GM21526 (cell line): ENCODE results near the gene TREH.

ENCODE experiments used
- ATAC-seq: cut with Tn5 transposase; IDR thresholded peaks from one replicate; pipeline ENCODE4 v1.9.1; 2021; ENCODE audit warnings: moderate library complexity; ENCODE audit not compliant: unreplicated experiment, low FRiP score

Gene TREH

GRCh38 chr11:118672846-118673245, 6.6 kb downstream of the TREH start:
- no peak for ATAC-seq

DNA sequence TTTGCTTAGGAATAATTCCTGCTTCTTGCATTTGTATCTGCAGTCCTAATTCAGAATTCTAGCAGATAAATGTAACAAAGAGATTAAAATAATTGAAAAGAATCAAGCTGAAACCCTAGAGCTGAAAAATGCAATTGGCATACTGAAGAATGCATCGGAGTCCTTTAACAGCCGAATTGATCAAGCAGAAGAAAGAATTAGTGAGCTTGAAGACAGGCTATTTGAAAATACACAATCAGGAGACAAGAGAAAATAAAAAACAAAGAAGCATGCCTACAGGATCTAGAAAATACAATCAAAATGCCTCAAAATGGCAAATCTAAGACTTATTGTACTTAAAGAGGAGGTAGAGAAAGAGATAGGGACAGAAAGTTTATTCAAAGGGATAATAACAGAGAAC, 8.2 kb downstream of the TREH start:
- no peak for ATAC-seq

- no peak for ATAC-seq
Measured at GRCh38 chr11:118670063-118670462, 9.4 kb downstream of the TREH start.

GRCh38 chr11:118666371-118666770, 13.1 kb downstream of the TREH start:
- ATAC-seq = no peak

DNA sequence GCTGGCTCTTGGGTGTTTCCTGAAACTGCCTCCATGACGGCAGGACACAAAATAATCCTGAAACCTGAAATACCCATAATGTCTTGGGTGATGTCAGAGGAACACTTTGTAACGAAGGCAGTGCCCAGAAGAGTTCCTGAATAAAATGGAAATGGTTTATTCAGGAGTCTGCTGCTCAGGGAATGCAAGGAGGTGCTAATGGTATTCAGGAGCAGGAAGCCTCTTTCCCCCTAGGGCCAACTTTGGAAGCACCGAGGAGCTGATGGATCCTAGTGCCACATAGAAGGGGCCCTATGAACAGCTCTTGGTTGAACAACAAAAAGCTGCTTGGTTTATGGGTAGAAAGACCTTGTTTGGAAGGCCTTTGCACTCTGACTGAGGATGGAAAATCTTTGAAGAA, 15.5 kb downstream of the TREH start:
- ATAC-seq = no peak

DNA sequence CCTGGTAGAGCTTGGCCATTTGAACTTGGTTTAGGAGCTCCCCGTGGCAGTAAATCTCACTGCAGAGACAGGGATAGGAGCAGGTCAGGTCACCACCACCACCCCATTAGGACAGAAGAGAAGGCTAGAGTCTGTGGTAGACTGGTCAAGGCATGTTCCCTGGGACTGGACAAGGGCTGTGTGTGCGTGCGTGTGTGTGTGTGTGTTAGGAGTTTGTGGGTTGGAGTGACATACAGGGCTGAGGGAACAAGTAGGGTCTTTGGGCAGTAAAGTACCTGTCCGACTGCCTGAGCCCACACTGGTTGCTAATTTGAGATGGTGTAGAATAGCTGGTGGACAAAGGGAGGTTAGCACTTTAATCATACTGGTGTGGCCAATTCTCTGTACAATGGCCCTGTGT, 16.1 kb downstream of the TREH start:
- ATAC-seq = no peak

GRCh38 chr11:118662401-118663271, 16.8 kb downstream of the TREH start:
- no peak for ATAC-seq

GRCh38 chr11:118661425-118662301, 17.8 kb downstream of the TREH start:
- ATAC-seq = no peak

- no peak for ATAC-seq
Measured at GRCh38 chr11:118660681-118661424, 18.6 kb downstream of the TREH start.

DNA sequence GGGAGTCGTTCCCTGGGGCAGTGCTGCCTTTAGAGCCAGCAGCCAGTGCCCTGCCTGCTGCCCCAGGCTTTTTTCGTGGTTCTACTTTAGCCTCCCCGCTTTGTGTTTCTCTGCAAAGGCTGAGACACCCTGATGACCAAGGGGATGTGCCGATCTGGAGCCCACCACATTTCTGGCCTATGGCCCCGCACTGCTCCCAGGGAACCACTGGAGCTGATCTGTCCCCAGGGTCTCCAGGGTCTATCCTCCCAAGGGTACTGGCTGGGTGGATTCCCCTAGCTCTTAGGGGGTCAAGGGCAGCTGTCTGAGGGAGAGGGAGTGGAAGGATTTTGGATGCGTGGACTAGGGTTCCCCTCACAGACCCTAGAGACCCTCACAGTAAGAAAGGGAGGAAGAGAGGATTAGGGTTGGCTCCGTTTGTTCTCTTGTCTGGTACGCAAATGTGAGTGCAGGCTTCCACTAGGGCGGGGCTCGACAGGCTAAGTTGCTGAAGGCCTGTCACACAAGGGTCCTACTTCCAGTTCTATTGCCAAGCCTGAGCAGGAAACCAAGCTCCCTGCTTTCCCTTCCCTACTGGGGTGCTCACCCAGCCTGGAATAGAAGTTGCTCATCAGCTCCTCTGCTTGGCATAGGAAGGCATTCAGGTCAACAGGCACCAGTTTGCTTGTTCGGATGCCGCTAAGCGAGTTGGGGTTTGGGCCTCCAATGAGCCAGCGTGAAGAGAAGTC, 19.3 kb downstream of the TREH start:
- no peak for ATAC-seq

- peak; percentile 77 for ATAC-seq
Measured at GRCh38 chr11:118659314-118659952, 20.0 kb downstream of the TREH start.

GRCh38 chr11:118658429-118659313, 20.8 kb downstream of the TREH start:
- ATAC-seq = no peak

DNA sequence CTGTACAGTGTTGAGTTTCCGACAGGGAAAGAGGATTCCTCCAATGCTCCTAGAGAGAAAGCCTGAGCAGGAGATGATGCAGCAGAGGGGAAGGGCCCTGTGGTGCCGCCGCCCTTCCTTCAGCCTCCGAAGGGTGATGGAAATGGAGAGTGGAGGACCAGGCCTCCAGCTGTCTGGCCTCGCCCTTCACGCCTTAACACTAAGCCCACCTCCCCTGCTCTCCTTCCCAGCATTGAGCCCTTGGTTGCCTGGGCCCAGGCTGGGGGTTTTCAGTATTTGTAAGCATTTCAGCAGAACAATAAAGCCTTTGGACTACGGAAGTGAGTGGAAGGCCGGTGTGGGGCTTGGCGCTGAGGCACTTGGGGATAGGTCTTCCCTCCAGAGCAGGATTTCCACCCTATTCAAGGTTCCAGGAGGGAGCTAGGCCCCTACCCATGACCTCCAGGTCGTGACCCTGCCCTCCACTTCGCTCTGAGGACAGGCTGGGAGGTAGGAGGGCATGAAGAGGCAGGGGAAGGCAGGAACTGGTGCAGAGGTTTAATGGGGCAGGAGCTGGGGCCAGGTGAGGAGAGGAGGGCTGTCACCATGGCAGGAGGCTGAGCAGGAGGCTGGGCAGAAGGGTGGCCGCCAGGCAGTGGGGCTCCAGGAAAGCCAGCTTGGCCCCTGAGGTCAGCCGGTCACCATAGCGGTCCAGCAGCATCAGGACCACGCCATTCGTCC, 21.6 kb downstream of the TREH start:
- no peak for ATAC-seq

GRCh38 chr11:118657238-118657637, 22.2 kb downstream of the TREH start:
- ATAC-seq = no peak

- no peak for ATAC-seq
Measured at GRCh38 chr11:118656563-118657165, 22.8 kb downstream of the TREH start.

DNA sequence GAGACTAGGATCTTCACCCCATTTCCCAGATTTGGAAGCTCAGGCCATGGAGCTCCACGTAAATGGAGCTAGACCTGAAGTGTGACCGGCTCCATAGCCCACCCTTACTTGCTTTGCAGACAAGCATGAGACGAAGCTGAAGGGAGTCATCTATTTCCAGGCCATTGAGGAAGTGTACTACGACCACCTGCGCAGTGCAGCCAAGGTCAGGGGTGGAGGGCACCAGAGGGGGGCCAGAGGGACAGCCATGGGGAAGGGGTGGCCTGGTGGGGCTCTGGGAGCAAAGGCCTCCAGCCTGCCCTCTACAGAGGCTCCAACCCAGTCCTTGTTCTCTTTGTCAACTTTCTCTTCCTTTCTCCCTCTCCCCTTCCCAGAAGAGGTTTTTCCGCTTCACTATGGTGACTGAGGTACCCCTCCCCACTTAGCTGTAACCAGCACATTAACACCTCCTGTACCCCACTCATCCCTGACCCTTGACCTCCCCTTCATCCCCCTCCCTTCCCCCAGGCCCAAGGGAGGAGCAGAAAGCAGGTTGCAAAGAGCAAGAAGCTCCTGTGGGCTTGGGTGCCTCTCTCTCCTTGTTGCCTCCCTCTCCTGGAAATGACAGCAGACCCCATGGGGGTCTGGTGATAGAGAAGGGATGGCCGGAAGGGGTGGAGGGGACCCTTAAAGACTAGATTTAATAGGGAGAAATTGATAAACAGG, 23.8 kb downstream of the TREH start:
- no peak for ATAC-seq
